ENCODE results near the gene CTNNA1. TPM values are rescaled to one million over a fixed set of nuclear protein-coding genes. Genes with fewer than 3 reads are reported as not detected.

Gene CTNNA1
- total RNA-seq, 1 donor from 2014 or later: 359 TPM

DNA sequence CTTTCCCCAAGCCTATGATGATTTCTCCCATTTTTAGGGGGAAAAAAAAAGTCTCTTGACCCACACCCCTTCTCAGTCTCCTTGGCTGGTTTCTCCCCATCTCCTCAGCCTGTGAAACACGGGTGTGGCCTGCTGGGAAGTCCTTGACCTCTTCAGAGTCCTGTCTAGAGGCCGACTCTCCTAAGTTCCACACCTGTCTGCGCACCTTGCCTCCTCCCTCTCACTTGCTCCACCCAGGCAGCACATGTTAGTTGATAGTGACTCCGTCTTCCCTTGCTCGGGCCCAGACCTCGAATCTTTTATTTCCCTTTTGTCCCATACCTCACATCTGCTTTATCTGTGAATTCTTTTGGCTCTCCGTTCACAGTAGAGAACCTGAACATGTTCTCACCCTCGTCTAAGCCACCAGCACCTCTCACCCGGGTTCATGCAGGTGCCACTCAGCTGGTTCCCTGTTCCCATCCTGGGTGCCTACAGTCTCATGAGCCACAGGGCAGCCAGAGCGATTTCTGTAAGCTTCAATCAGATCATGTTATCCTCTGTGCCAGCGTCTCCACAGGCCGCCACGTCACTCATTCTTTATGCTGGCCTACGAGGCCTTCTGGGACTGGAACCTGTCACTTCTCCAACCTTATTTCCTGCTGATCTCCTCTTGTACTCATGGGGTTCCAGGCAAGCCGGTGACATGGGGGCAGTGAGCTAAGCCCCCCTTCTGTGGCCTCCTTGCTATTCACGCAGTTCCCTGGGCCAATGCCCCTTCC is 173.6 kb downstream of the CTNNA1 start:
- FAIRE-seq: no peak
- H3K27me3 ChIP-seq (ENCODE audit: insufficient read depth, low read length): no peaks in the 10 kb centered on the region
- Mint-ChIP-seq H3K4me3 (ENCODE audit: unreplicated experiment) (no peak overlapping the region), H3K36me3 (ENCODE audit: low read depth, unreplicated experiment) (peaks cover 43% of the 10 kb centered on the region), H3K27me3 (ENCODE audit: low read depth, unreplicated experiment) (no peaks in the 10 kb centered on the region), H3K4me1 (ENCODE audit: low read depth, unreplicated experiment) (peaks cover 8% of the 10 kb centered on the region), H3K27ac (ENCODE audit: unreplicated experiment) (peak overlapping the region; percentile 13), H3K9me3 (ENCODE audit: unreplicated experiment) (peaks cover 4% of the 10 kb centered on the region)
- H3K9ac ChIP-seq (ENCODE audit: low read length): no peak overlapping the region
- H3K27ac ChIP-seq (ENCODE audit: low read depth, low read length): no peak overlapping the region
- H3K4me3 ChIP-seq (ENCODE audit: insufficient read depth, low read depth, low read length): no peak overlapping the region
- H3K4me2 ChIP-seq (ENCODE audit: low read length): no peak overlapping the region
- H3K79me2 ChIP-seq (ENCODE audit: insufficient read depth, low read length): peaks cover 36% of the 10 kb centered on the region
- H3K36me3 ChIP-seq (ENCODE audit: insufficient read depth, low read length): peaks cover 55% of the 10 kb centered on the region
- no peak for TF ChIP-seq EZH2 (IDR thresholded peaks at IDR 0.05; ENCODE audit: insufficient read depth, low read length)
- TF ChIP-seq, protein P1, sequence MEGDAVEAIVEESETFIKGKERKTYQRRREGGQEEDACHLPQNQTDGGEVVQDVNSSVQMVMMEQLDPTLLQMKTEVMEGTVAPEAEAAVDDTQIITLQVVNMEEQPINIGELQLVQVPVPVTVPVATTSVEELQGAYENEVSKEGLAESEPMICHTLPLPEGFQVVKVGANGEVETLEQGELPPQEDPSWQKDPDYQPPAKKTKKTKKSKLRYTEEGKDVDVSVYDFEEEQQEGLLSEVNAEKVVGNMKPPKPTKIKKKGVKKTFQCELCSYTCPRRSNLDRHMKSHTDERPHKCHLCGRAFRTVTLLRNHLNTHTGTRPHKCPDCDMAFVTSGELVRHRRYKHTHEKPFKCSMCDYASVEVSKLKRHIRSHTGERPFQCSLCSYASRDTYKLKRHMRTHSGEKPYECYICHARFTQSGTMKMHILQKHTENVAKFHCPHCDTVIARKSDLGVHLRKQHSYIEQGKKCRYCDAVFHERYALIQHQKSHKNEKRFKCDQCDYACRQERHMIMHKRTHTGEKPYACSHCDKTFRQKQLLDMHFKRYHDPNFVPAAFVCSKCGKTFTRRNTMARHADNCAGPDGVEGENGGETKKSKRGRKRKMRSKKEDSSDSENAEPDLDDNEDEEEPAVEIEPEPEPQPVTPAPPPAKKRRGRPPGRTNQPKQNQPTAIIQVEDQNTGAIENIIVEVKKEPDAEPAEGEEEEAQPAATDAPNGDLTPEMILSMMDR (IDR thresholded peaks at IDR 0.05; ENCODE audit: insufficient read depth, low read depth, low read length): no peak
- H3K9me3 ChIP-seq (ENCODE audit: insufficient read depth, low read depth, low read length): no peaks in the 10 kb centered on the region
- DNase-seq (ENCODE audit: low read depth): no peak
- no peaks in the 10 kb centered on the region for H3K4me1 ChIP-seq (ENCODE audit: insufficient read depth, low read length)
- peaks cover 68% of the 10 kb centered on the region for H4K20me1 ChIP-seq (ENCODE audit: insufficient read depth, low read length)
- no peak overlapping the region for H2AFZ ChIP-seq (ENCODE audit: low read depth, low read length)

DNA sequence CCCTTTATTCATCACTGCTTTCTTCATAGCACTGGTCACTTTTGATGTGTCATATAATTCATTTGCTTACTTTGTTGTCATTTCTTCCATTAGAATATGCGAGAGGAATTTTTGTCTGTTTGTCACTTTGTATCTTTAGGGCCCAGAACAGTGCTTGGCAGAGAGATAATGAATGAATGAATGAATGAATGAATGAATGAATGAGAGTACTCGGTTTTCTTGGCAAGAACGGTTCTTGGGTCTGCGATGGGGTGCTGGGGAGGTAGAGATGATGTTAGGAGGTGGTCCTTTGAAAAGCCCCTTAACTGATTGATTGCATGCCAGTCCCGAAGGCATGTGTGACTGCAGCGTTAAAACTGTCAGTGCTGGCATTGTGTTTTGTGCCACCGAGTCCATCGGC is 174.3 kb downstream of the CTNNA1 start:
- Histone ChIP-seq H3K9ac (ENCODE audit: low read length) (no peak overlapping the region), H3K4me3 (ENCODE audit: insufficient read depth, low read depth, low read length) (no peak overlapping the region), H4K20me1 (ENCODE audit: insufficient read depth, low read length) (peaks cover 63% of the 10 kb centered on the region), H3K27me3 (ENCODE audit: insufficient read depth, low read length) (no peaks in the 10 kb centered on the region), H3K4me1 (ENCODE audit: insufficient read depth, low read length) (no peaks in the 10 kb centered on the region), H2AFZ (ENCODE audit: low read depth, low read length) (no peak overlapping the region), H3K27ac (ENCODE audit: low read depth, low read length) (no peak overlapping the region), H3K9me3 (ENCODE audit: insufficient read depth, low read depth, low read length) (no peaks in the 10 kb centered on the region), H3K4me2 (ENCODE audit: low read length) (no peak overlapping the region), H3K36me3 (ENCODE audit: insufficient read depth, low read length) (peaks cover 61% of the 10 kb centered on the region), H3K79me2 (ENCODE audit: insufficient read depth, low read length) (peaks cover 29% of the 10 kb centered on the region)
- Mint-ChIP-seq H3K27me3 (ENCODE audit: low read depth, unreplicated experiment) (no peaks in the 10 kb centered on the region), H3K4me1 (ENCODE audit: low read depth, unreplicated experiment) (peaks cover 3% of the 10 kb centered on the region), H3K4me3 (ENCODE audit: unreplicated experiment) (no peak overlapping the region), H3K9me3 (ENCODE audit: unreplicated experiment) (peaks cover 4% of the 10 kb centered on the region), H3K27ac (ENCODE audit: unreplicated experiment) (no peak overlapping the region), H3K36me3 (ENCODE audit: low read depth, unreplicated experiment) (peaks cover 45% of the 10 kb centered on the region)
- FAIRE-seq (no peak), DNase-seq (ENCODE audit: low read depth) (no peak)
- TF ChIP-seq, protein P1 (IDR thresholded peaks at IDR 0.05; ENCODE audit: insufficient read depth, low read depth, low read length): no peak

DNA sequence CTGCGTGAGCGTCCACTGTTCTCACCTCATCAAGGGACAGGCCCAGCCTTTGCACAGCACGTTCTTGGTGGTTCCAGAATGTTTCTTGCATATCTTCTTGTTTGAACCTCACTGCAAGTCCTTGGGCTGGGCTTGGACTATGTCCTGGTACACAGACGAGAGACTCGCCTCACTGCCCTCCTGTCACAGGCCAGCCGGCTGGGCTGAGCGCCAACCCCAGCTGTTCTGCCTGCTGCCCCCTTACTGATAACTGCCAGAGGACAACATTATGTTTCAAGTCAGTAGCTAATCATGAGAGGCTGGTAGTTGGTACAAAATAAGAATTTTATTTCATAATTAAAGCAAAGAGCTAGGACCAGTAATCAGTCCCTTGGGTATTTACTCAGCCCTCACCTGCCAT is 174.8 kb downstream of the CTNNA1 start:
- TF ChIP-seq, protein P1 (IDR thresholded peaks at IDR 0.05; ENCODE audit: insufficient read depth, low read depth, low read length): no peak
- no peak for TF ChIP-seq EZH2 (IDR thresholded peaks at IDR 0.05; ENCODE audit: insufficient read depth, low read length)
- Histone ChIP-seq H3K4me2 (ENCODE audit: low read length) (no peak overlapping the region), H4K20me1 (ENCODE audit: insufficient read depth, low read length) (peaks cover 59% of the 10 kb centered on the region), H3K27me3 (ENCODE audit: insufficient read depth, low read length) (no peaks in the 10 kb centered on the region), H3K4me3 (ENCODE audit: insufficient read depth, low read depth, low read length) (no peak overlapping the region), H3K27ac (ENCODE audit: low read depth, low read length) (no peak overlapping the region), H3K79me2 (ENCODE audit: insufficient read depth, low read length) (peaks cover 28% of the 10 kb centered on the region), H3K9me3 (ENCODE audit: insufficient read depth, low read depth, low read length) (no peaks in the 10 kb centered on the region), H3K36me3 (ENCODE audit: insufficient read depth, low read length) (peaks cover 64% of the 10 kb centered on the region), H2AFZ (ENCODE audit: low read depth, low read length) (no peak overlapping the region), H3K4me1 (ENCODE audit: insufficient read depth, low read length) (no peaks in the 10 kb centered on the region), H3K9ac (ENCODE audit: low read length) (no peak overlapping the region)
- Mint-ChIP-seq H3K9me3 (ENCODE audit: unreplicated experiment) (peaks cover 4% of the 10 kb centered on the region), H3K4me3 (ENCODE audit: unreplicated experiment) (no peak overlapping the region), H3K4me1 (ENCODE audit: low read depth, unreplicated experiment) (peaks cover 2% of the 10 kb centered on the region), H3K27me3 (ENCODE audit: low read depth, unreplicated experiment) (no peaks in the 10 kb centered on the region), H3K27ac (ENCODE audit: unreplicated experiment) (peak overlapping the region; percentile 34), H3K36me3 (ENCODE audit: low read depth, unreplicated experiment) (peaks cover 49% of the 10 kb centered on the region)
- no peak for FAIRE-seq
- DNase-seq (ENCODE audit: low read depth): no peak

All from astrocyte (in vitro differentiated cells and primary cell).